Jurkat, Clone E6-1 (cell line): ENCODE measurements around the gene ZBTB16.

Experiments used
- DNase-seq: peaks from one replicate; pipeline ENCODE4 v3.0.0-alpha.2; 2011; ENCODE audit warnings: low read depth, low spot score
- H3K4me3 ChIP-seq: 2 replicates; pipeline ENCODE4 v1.5.1; 2011; ENCODE audit warnings: mild to moderate bottlenecking, low read length, control low read depth, moderate library complexity

Gene ZBTB16

DNA sequence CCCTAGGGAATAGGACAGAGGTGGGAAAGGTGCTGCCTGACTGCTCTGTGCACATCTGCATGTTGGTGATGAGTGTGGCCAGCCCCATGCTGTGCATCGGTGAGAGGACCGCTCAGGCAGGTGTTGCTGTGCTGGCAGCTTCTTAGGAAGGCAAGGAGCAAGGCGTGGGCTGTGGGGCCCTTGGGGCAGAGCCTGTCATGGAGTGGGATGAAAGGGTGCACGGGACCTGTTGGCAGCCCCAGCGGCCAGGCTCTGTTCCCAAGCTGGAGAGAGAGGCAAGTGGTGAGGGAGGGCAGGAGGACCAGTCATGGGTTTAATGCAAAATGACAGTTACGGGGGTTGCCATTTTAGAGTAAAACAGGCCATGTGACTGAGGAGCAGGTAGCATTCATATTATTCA, 78.3 kb downstream of the ZBTB16 start:
- DNase-seq, result no peak
- no peak overlapping the region for H3K4me3 ChIP-seq

DNA sequence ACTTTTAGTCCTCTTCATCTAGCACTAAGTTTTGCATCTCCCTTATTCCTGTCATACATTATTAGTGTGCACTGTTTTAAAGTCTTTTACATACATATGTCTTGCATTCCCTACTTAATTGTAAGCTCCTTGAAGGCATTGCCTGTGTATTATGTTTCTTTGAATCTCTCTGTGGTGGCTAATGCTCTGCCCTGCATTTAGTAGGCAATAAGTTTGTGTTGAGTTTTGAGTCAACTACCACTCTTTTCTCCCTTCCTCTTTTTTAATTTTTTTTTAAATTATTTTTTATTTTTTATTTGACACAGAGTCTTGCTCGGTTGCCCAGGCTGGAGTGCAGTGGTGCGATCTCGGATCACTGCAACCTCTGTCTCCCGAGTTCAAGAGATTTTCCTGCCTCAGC, 78.9 kb downstream of the ZBTB16 start:
- H3K4me3 ChIP-seq, result no peak overlapping the region

DNA sequence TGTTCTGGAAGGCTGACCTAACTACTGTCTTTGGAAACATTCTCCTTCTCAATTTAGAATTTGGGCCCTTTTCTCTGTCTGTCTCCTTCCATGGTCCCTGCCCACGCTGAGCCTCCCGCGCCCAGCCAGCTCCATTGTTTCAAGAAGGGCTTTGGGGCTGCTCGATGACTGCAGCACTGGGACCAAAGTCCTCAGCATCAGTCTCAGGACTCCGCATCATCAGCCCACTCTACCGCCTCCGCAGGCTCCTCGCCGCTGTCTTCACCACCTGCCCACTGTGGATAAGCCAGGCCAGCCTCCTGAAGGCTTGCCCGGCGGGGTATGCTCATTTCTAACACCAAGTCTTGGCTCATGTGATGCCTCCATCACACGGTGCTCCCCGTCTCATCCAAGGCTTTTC, 81.3 kb downstream of the ZBTB16 start:
- H3K4me3 ChIP-seq, result no peak overlapping the region
- no peak for DNase-seq

More for the DNA sequence above, 78.9 kb downstream of the ZBTB16 start:
- no peak for DNase-seq

DNA sequence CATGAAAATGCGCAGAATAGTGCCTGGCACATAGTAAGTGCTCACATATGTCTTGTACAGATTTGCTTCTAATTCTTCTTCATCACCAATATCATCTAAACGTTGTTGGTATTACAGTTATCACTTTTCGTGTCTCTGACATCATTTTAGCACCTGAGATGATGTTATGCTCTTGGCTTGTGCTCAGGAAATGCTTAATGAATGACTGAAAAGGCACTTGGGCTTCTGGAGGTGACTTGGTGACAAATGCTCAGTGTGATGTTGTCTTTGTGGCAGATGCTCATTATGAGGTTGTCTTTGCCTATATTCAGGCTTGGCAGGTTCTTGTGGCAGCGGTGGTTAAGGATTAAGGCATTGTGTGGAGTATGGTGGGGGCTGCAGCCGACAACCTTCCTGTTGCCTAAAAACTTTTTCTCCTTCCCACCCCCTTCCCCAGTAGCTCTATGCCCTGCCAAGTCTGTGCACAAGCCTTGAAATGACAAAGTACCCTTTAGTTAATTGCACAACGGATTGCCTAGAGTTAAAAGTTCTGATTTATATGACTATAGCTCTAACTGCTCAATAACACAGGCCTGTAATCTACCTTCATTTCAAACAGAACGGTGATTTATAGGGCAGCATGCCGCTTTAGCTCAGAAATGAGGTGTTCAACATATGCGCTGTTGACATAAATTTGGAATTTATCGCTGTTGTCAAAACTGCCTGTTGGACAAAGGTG, 82.5 kb downstream of the ZBTB16 start:
- H3K4me3 ChIP-seq, result no peak overlapping the region
- DNase-seq, result no peak

DNA sequence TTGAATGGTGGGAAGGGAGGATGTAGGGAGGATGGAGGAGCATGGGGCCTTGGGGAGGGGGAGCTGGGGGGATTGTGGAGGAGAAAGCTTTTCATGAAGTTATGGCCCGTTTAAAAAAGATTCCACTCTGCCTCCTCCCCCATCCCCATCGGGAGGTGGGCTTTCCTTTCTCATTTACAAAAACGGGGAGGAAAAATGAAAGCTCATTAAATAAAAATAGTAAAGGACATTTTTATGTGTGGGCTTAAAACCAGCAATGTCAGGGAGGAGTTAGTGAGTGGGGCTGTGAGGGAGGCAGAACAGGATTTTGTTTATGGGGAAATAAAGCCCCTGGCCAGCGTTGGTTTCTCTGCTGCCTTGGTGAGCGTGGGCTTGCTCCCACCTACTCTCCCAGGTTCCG, 83.2 kb downstream of the ZBTB16 start:
- no peak overlapping the region for H3K4me3 ChIP-seq
- DNase-seq, result no peak

DNA sequence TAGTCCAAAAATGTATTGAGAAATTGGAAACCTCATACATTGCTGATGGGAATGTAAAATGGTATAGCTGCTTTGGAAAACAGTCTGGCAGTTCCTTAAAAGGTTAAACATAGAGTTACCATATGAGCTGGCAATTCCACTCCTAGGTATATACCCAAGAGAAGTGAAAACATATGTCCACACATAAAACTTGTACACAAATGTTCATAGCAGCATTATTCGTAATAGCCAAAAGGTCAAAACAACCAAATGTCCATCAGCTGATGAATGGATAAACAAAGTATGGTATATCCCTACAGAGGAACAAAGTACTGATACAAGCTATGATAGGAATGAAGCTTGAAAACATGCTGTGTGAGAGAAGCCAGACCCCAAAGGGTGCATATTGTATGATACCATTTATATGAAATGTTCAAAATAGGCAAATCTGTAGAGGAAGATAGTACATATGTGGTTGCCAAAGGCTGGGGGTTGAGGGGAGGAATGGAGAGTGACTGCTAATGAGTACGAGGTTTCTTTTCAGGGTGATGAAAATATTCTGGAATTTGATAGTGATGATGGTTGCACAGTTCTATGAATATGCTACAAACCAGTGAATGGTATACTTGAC, 85.8 kb downstream of the ZBTB16 start:
- H3K4me3 ChIP-seq, result no peak overlapping the region
- no peak for DNase-seq

- no peak overlapping the region for H3K4me3 ChIP-seq
- no peak for DNase-seq
Observed at GRCh38 chr11:114147375-114148012, 88.0 kb downstream of the ZBTB16 start.

DNA sequence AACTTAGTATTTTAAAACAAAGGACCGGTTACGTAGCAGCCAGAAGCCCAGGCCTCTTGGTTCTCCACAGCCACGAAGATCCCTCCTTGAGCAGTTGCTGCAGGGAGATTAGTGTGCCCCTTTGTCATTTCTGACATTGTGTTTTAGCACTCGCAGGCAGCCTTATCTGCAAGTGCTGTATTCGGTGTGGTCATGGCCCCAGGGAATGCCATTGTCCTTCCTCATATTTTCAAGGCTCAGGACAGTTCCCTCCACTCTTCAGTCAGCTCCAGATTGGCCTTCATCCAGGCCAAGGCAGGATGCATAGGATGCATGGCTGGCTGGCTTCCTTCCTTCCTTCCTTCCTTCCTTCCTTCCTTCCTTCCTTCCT, 88.5 kb downstream of the ZBTB16 start:
- no peak overlapping the region for H3K4me3 ChIP-seq
- no peak for DNase-seq

- no peak for DNase-seq
- H3K4me3 ChIP-seq, result no peak overlapping the region
Observed at GRCh38 chr11:114149689-114150407, 90.3 kb downstream of the ZBTB16 start.

DNA sequence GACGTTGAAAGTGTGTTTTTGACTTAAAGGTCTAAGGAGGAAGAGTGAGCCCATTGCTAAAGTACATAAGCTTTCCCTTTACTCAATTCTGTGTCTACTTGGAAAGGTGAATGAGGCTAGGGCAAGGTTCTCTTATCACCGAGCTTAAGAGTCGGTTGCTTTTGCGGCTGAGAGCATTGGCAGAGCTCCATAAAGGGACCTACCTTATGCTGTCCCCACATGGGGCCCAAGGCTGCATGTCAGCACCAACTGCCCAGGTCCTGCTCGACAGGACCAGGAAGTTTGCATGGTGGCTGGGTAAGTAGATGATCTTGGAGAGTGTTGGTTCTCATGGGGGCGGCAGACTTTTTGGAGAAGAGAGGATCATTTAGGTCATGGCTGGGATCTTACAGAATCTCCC, 91.2 kb downstream of the ZBTB16 start:
- DNase-seq, result no peak
- H3K4me3 ChIP-seq, result no peak overlapping the region

DNA sequence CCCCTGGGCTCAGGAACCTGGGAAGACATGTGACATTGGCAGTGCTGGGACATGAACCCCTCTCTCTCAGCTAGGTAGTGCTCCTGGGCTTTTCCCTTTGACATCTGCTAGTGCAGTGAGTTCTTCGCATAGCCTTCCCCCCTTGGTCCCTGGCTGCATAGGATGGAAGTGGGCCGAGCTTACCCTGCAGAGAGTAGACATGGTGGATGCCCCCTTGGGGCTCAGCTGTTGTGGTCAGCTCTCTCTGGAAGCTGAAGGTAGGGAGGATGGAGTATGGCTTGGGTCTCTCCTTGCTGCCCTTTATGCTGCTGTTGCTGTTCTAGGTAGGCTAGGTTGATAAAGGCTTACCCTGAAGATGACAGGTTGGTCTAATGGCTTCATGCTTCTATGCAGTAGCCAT, 92.1 kb downstream of the ZBTB16 start:
- DNase-seq, result no peak
- no peak overlapping the region for H3K4me3 ChIP-seq

- no peak for DNase-seq
- H3K4me3 ChIP-seq, result no peak overlapping the region
Observed at GRCh38 chr11:114152162-114152561, 92.7 kb downstream of the ZBTB16 start.

- no peak for DNase-seq
- no peak overlapping the region for H3K4me3 ChIP-seq
Observed at GRCh38 chr11:114152785-114153184, 93.3 kb downstream of the ZBTB16 start.

DNA sequence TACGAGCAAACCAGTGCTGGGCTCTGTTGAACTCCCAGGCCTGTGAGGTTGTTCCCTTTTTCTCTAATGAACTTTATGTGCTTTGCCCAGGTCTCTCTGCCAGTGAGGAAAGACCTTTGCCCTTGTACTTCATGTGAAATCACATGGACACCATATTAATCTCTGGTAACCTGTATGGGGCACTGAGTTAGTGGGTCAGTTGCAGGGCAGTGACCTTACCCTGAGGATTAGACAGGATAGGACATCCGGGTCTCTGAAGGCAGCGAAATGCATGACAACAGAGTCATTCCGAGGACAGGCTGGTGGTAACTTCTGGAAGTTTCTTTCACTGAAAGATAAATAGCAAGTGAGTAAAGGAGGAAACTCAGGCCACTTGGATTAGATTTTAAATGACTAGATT, 93.7 kb downstream of the ZBTB16 start:
- no peak for DNase-seq

DNA sequence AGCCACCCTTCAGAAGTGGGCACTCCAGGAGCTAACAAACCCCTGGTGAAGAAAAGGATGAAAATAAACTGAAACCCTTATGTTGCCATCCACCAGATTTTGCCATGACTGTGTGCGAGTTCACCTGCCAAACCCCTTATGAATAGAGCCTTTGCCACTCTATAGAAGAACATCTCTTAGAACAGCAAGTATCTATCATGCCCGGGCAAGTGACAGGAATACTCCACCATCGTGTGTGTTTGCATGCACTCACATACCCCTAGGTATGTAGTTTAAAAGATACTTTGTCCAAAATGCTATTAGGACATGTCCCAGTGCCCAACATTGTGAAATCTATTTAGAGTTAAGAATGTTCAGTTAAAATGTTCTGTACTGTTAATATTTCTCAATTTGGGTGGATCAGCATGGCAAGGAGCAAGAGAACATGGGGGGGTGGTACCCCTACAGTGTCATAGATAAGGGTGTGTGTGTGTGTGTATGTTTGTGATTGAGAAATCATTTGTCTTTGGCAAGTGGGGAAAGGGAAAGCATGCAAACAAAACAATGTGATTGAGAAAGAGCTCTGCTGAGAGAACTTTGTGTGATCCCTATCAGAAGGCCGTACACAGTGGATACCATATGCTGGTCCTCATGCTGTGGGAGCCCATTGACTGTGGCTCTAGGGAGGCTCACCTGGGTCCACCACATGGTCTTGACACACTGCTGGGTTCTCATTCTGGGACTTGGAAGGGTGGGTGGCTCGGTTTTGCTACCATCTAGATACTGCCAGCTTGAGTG, 94.9 kb downstream of the ZBTB16 start:
- no peak for DNase-seq
- H3K4me3 ChIP-seq, result no peak overlapping the region

More for the DNA sequence above, 93.7 kb downstream of the ZBTB16 start:
- H3K4me3 ChIP-seq, result no peak overlapping the region

- no peak overlapping the region for H3K4me3 ChIP-seq
- no peak for DNase-seq
Observed at GRCh38 chr11:114155116-114155515, 95.6 kb downstream of the ZBTB16 start.

DNA sequence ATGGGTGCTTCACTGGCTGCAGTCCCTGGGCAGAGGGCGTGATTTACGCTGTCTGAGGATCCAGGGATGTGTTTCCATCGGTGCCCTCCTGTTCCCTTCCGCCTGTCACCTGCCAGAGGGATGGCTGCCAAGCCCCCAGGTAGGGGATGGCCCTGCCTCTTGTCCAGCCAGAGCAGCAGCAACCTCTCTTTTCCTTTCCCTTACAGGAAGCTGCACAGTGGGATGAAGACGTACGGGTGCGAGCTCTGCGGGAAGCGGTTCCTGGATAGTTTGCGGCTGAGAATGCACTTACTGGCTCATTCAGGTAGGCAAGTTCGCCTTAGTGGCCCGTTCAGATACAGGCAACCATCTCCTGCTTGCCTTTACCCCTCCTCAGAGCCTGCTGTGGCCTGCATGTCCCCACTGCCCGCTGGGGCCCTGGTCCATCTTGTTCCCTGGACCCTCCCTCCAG, 96.6 kb downstream of the ZBTB16 start:
- no peak for DNase-seq
- no peak overlapping the region for H3K4me3 ChIP-seq

GRCh38 chr11:114156782-114157181, 97.3 kb downstream of the ZBTB16 start:
- no peak overlapping the region for H3K4me3 ChIP-seq
- DNase-seq, result no peak

GRCh38 chr11:114157476-114158050, 98.1 kb downstream of the ZBTB16 start:
- no peak for DNase-seq
- H3K4me3 ChIP-seq, result no peak overlapping the region
